Liver (tissue), 9 donors: ENCODE results near the gene ENPP3. TPM values are rescaled to one million over a fixed set of nuclear protein-coding genes. Genes with fewer than 3 reads are reported as not detected.

Source experiments
- DNase-seq: peaks from one replicate; pipeline ENCODE4 v3.0.0-alpha.2; 2017; ENCODE audit warnings: low spot score
- H3K27ac ChIP-seq, 2 donors: one replicate each; pipeline ENCODE4 v1.7.0; 2013; ENCODE audit warnings: inconsistent platforms in 2 of 2, low read length in 2 of 2, control low read depth in 1 of 2, low read depth in 1 of 2, mild to moderate bottlenecking in 1 of 2
- H3K27me3 ChIP-seq, 4 donors: one replicate each; pipeline versions ENCODE4 v1.6.1 to v1.7.0; 2013; ENCODE audit warnings: low read length in 3 of 4, inconsistent platforms in 1 of 4, mild to moderate bottlenecking in 1 of 4, moderate library complexity in 1 of 4; ENCODE audit not compliant: control insufficient read depth in 4 of 4, insufficient read depth in 4 of 4
- H3K36me3 ChIP-seq, 4 donors: one replicate each; pipeline versions ENCODE4 v1.6.1 to v1.7.0; 2013; ENCODE audit warnings: low read length in 3 of 4, mild to moderate bottlenecking in 3 of 4, low read depth in 1 of 4, moderate library complexity in 1 of 4; ENCODE audit not compliant: control insufficient read depth in 4 of 4, insufficient read depth in 3 of 4
- H3K4me1 ChIP-seq, 4 donors: one replicate each; pipeline versions ENCODE4 v1.6.1 to v1.7.0; 2013; ENCODE audit warnings: low read length in 3 of 4, mild to moderate bottlenecking in 3 of 4, moderate library complexity in 1 of 4; ENCODE audit not compliant: control insufficient read depth in 4 of 4, insufficient read depth in 4 of 4
- H3K4me3 ChIP-seq, 3 donors: one replicate each; pipeline versions ENCODE4 v1.6.1 to v1.7.0; 2013; ENCODE audit warnings: low read length in 3 of 3, control low read depth in 1 of 3, low read depth in 1 of 3, mild to moderate bottlenecking in 1 of 3
- H3K9ac ChIP-seq, 2 donors: one replicate each; pipeline ENCODE4 v1.7.0; 2013; ENCODE audit warnings: low read length in 2 of 2, mild to moderate bottlenecking in 2 of 2, moderate library complexity in 2 of 2, control low read depth in 1 of 2, low read depth in 1 of 2
- H3K9me3 ChIP-seq, 4 donors: one replicate each; pipeline versions ENCODE4 v1.6.1 to v1.7.0; 2013; ENCODE audit warnings: low read length in 3 of 4; ENCODE audit not compliant: control insufficient read depth in 4 of 4
- EGR1 ChIP-seq, 2 donors: IDR thresholded peaks; 2 replicates each; pipeline ENCODE4 v1.6.1; 2016 to 2018; ENCODE audit warnings: antibody characterized with exemption in 2 of 2, low read depth in 2 of 2
- FOXA1 ChIP-seq: IDR thresholded peaks from 2 replicates; pipeline ENCODE4 v1.6.1; 2016; ENCODE audit warnings: antibody characterized with exemption
- FOXA2 ChIP-seq: IDR thresholded peaks from 2 replicates; pipeline ENCODE4 v1.6.1; 2016; ENCODE audit warnings: antibody characterized with exemption
- GABPA ChIP-seq, 2 donors: IDR thresholded peaks in 1 of 2; conservative IDR thresholded peaks in 1 of 2; 2 replicates each; pipeline ENCODE4 v1.6.1; 2016; ENCODE audit warnings: antibody characterized with exemption in 2 of 2, mild to moderate bottlenecking in 1 of 2, moderate library complexity in 1 of 2
- HNF4A ChIP-seq, 2 donors: conservative IDR thresholded peaks; 2 replicates each; pipeline ENCODE4 v1.6.1; 2016; ENCODE audit warnings: antibody characterized with exemption in 2 of 2, mild to moderate bottlenecking in 2 of 2
- HNF4G ChIP-seq: IDR thresholded peaks from 2 replicates; pipeline ENCODE4 v1.6.1; 2016; ENCODE audit warnings: antibody characterized with exemption
- JUND ChIP-seq, 2 donors: IDR thresholded peaks; 2 replicates each; pipeline ENCODE4 v1.6.1; 2016; ENCODE audit warnings: antibody characterized with exemption in 2 of 2
- NR2F2 ChIP-seq: IDR thresholded peaks from 2 replicates; pipeline ENCODE4 v1.6.1; 2016; ENCODE audit warnings: antibody characterized with exemption
- RAD21 ChIP-seq, 2 donors: IDR thresholded peaks; 2 replicates each; pipeline ENCODE4 v1.6.1; 2016; ENCODE audit warnings: antibody characterized with exemption in 2 of 2, mild to moderate bottlenecking in 2 of 2
- RXRA ChIP-seq, 2 donors: IDR thresholded peaks; 2 replicates each; pipeline ENCODE4 v1.6.1; 2017 to 2018; ENCODE audit warnings: antibody characterized with exemption in 2 of 2, mild to moderate bottlenecking in 1 of 2
- SP1 ChIP-seq: IDR thresholded peaks from 2 replicates; pipeline ENCODE4 v1.6.1; 2018; ENCODE audit warnings: antibody characterized with exemption, mild to moderate bottlenecking
- TAF1 ChIP-seq: conservative IDR thresholded peaks from 2 replicates; pipeline ENCODE4 v1.6.1; 2016; ENCODE audit warnings: antibody characterized with exemption, mild to moderate bottlenecking
- YY1 ChIP-seq: IDR thresholded peaks from 2 replicates; pipeline ENCODE4 v1.6.1; 2016; ENCODE audit warnings: antibody characterized with exemption, mild to moderate bottlenecking
- WGBS: extraction: QIAGEN DNeasy Blood & Tissue Kit; methylation state at CpG from one replicate; pipeline ENCODE4 v1.1.7; 2013; 5-methylcytosine and 5-hydroxymethylcytosine counted together
- polyA plus RNA-seq, 2 donors: library from polyadenylated mRNA; stranded (reverse) in 1 of 2; unstranded in 1 of 2; fragments of 200-250 nt in 1 of 2; fragments of >200 nt in 1 of 2; fragmentation: Nextera tagmentation in 1 of 2; extraction: Ambion mirVana in 1 of 2; gene quantifications; one replicate each; pipeline versions ENCODE4 v1.2.1 to v1.2.3, GENCODE V29; 2013 to 2015
- total RNA-seq, 2 donors: library from RNA; depleted of rRNA; stranded (reverse); fragments of >200 nt; gene quantifications; one replicate each; pipeline ENCODE4 v1.2.3, GENCODE V29; 2014
- TF ChIP-seq, protein P1 (sequence below): IDR thresholded peaks from 2 replicates; pipeline ENCODE4 v1.6.1; 2016; ENCODE audit warnings: antibody characterized with exemption
- TF ChIP-seq, protein P2 (sequence below): IDR thresholded peaks from 2 replicates; pipeline ENCODE4 v1.6.1; 2016; ENCODE audit warnings: antibody characterized with exemption
- TF ChIP-seq, protein P3 (sequence below): fragments of 150-350 bp; IDR thresholded peaks from 2 replicates; pipeline ENCODE4 v1.5.1; 2017; ENCODE audit warnings: improper control_type of control experiment, low read depth, low read length; ENCODE audit not compliant: missing input control
- TF ChIP-seq, protein P4 (sequence below): IDR thresholded peaks from 2 replicates; pipeline ENCODE4 v1.6.1; 2016; ENCODE audit warnings: antibody characterized with exemption, mild to moderate bottlenecking
- TF ChIP-seq, protein P5 (sequence below): IDR thresholded peaks from 2 replicates; pipeline ENCODE4 v1.6.1; 2016; ENCODE audit warnings: antibody characterized with exemption
- donor health status: healthy.
- donor health status: healthy.
- donor health status: healthy.
- donor health status: healthy.
- donor health status: healthy.

The ENPP3 gene
- total and polyA plus RNA-seq, 4 donors = 0.51 to 6.1 (median 1.1) TPM

DNA sequence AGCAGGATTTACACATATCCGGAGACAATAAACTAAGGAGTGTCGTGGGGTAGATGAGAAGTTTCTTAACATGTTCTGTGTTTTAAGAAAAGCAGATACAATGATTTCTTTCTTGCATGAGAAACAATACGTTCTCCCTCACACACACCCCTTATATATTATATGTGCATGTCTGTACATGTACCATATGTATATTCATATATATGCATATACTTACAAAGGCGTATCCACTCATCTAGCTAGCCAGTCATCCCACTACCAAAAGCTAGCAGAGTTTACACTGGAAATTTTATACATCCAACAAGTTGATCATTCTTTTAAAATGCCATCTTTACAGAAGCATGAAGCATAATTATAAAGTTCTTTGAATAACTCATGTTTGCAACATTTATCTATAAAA, 49.2 kb upstream of the ENPP3 start:
- no peak overlapping the region for H3K27ac ChIP-seq
- DNase-seq = no peak
- H3K36me3 ChIP-seq = peaks cover 3 to 67% (median 47%) of the 10 kb centered on the region in 4 donors
- no peaks in the 10 kb centered on the region for H3K4me1 ChIP-seq
- WGBS = 97% methylated on average over 4 of the region's 4 CpGs
- TF ChIP-seq YY1 (no peak), FOXA1 (no peak), NR2F2 (no peak), HNF4G (no peak), TAF1 (no peak), RAD21 (IDR thresholded peaks at IDR 0.05) (no peak), JUND (IDR thresholded peaks at IDR 0.05) (no peak), HNF4A (conservative IDR thresholded peaks at IDR 0.05) (no peak), FOXA2 (no peak), EGR1 (IDR thresholded peaks at IDR 0.05; ENCODE audit: low read depth in 2 of 2) (no peak), GABPA (IDR thresholded peaks at IDR 0.05 in 1 of 2, conservative IDR thresholded peaks at IDR 0.05 in 1 of 2) (no peak), SP1 (no peak), RXRA (IDR thresholded peaks at IDR 0.05) (no peak)
- TF ChIP-seq, protein P1, sequence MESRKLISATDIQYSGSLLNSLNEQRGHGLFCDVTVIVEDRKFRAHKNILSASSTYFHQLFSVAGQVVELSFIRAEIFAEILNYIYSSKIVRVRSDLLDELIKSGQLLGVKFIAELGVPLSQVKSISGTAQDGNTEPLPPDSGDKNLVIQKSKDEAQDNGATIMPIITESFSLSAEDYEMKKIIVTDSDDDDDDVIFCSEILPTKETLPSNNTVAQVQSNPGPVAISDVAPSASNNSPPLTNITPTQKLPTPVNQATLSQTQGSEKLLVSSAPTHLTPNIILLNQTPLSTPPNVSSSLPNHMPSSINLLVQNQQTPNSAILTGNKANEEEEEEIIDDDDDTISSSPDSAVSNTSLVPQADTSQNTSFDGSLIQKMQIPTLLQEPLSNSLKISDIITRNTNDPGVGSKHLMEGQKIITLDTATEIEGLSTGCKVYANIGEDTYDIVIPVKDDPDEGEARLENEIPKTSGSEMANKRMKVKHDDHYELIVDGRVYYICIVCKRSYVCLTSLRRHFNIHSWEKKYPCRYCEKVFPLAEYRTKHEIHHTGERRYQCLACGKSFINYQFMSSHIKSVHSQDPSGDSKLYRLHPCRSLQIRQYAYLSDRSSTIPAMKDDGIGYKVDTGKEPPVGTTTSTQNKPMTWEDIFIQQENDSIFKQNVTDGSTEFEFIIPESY = no peak
- TF ChIP-seq, protein P2, sequence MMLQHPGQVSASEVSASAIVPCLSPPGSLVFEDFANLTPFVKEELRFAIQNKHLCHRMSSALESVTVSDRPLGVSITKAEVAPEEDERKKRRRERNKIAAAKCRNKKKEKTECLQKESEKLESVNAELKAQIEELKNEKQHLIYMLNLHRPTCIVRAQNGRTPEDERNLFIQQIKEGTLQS = no peak
- TF ChIP-seq, protein P3, sequence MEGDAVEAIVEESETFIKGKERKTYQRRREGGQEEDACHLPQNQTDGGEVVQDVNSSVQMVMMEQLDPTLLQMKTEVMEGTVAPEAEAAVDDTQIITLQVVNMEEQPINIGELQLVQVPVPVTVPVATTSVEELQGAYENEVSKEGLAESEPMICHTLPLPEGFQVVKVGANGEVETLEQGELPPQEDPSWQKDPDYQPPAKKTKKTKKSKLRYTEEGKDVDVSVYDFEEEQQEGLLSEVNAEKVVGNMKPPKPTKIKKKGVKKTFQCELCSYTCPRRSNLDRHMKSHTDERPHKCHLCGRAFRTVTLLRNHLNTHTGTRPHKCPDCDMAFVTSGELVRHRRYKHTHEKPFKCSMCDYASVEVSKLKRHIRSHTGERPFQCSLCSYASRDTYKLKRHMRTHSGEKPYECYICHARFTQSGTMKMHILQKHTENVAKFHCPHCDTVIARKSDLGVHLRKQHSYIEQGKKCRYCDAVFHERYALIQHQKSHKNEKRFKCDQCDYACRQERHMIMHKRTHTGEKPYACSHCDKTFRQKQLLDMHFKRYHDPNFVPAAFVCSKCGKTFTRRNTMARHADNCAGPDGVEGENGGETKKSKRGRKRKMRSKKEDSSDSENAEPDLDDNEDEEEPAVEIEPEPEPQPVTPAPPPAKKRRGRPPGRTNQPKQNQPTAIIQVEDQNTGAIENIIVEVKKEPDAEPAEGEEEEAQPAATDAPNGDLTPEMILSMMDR = no peak
- TF ChIP-seq, protein P4, sequence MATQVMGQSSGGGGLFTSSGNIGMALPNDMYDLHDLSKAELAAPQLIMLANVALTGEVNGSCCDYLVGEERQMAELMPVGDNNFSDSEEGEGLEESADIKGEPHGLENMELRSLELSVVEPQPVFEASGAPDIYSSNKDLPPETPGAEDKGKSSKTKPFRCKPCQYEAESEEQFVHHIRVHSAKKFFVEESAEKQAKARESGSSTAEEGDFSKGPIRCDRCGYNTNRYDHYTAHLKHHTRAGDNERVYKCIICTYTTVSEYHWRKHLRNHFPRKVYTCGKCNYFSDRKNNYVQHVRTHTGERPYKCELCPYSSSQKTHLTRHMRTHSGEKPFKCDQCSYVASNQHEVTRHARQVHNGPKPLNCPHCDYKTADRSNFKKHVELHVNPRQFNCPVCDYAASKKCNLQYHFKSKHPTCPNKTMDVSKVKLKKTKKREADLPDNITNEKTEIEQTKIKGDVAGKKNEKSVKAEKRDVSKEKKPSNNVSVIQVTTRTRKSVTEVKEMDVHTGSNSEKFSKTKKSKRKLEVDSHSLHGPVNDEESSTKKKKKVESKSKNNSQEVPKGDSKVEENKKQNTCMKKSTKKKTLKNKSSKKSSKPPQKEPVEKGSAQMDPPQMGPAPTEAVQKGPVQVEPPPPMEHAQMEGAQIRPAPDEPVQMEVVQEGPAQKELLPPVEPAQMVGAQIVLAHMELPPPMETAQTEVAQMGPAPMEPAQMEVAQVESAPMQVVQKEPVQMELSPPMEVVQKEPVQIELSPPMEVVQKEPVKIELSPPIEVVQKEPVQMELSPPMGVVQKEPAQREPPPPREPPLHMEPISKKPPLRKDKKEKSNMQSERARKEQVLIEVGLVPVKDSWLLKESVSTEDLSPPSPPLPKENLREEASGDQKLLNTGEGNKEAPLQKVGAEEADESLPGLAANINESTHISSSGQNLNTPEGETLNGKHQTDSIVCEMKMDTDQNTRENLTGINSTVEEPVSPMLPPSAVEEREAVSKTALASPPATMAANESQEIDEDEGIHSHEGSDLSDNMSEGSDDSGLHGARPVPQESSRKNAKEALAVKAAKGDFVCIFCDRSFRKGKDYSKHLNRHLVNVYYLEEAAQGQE = no peak
- TF ChIP-seq, protein P5, sequence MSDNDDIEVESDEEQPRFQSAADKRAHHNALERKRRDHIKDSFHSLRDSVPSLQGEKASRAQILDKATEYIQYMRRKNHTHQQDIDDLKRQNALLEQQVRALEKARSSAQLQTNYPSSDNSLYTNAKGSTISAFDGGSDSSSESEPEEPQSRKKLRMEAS = no peak
- H3K9me3 ChIP-seq = no peaks in the 10 kb centered on the region
- H3K4me3 ChIP-seq = no peak overlapping the region
- H3K9ac ChIP-seq = no peak overlapping the region
- no peaks in the 10 kb centered on the region for H3K27me3 ChIP-seq
